ENCODE data around the gene TTC3.
"Not testable (repeated sequence)": the region's sequence is repeated elsewhere in the genome, so short reads cannot be mapped to it uniquely, and the experiment has no call there.

The TTC3 gene

GRCh38 chr21:37139154-37139553 is 66.1 kb downstream of the TTC3 start:
- no peak for DNase-seq (ENCODE audit: low read depth)
- no peak for TF ChIP-seq CTCF (conservative IDR thresholded peaks at IDR 0.05; ENCODE audit: low read depth, low read length)
- no peak overlapping the region for H3K4me3 ChIP-seq (ENCODE audit: low read length)

- peak; percentile 97 for DNase-seq (ENCODE audit: low read depth)
- no peak for TF ChIP-seq CTCF (conservative IDR thresholded peaks at IDR 0.05; ENCODE audit: low read depth, low read length)
- H3K4me3 ChIP-seq (ENCODE audit: low read length) = no peak overlapping the region
Measured at GRCh38 chr21:37139902-37140301, 66.8 kb downstream of the TTC3 start.

GRCh38 chr21:37143392-37143791 is 70.3 kb downstream of the TTC3 start:
- not testable (repeated sequence) for DNase-seq (ENCODE audit: low read depth); H3K4me3 ChIP-seq (ENCODE audit: low read length)

- DNase-seq (ENCODE audit: low read depth) = no peak
- no peak for TF ChIP-seq CTCF (conservative IDR thresholded peaks at IDR 0.05; ENCODE audit: low read depth, low read length)
- H3K4me3 ChIP-seq (ENCODE audit: low read length) = no peak overlapping the region
Measured at GRCh38 chr21:37145635-37146111, 72.6 kb downstream of the TTC3 start.

GRCh38 chr21:37146320-37147235 is 73.5 kb downstream of the TTC3 start:
- DNase-seq (ENCODE audit: low read depth) = no peak
- TF ChIP-seq CTCF (conservative IDR thresholded peaks at IDR 0.05; ENCODE audit: low read depth, low read length) = no peak

GRCh38 chr21:37149411-37149810 is 76.4 kb downstream of the TTC3 start:
- no peak for DNase-seq (ENCODE audit: low read depth)
- TF ChIP-seq CTCF (conservative IDR thresholded peaks at IDR 0.05; ENCODE audit: low read depth, low read length) = no peak

More at GRCh38 chr21:37146320-37147235, 73.5 kb downstream of the TTC3 start:
- no peak overlapping the region for H3K4me3 ChIP-seq (ENCODE audit: low read length)

GRCh38 chr21:37153196-37153934 is 80.3 kb downstream of the TTC3 start:
- H3K4me3 ChIP-seq (ENCODE audit: low read length) = no peak overlapping the region
- TF ChIP-seq CTCF (conservative IDR thresholded peaks at IDR 0.05; ENCODE audit: low read depth, low read length) = no peak
- DNase-seq (ENCODE audit: low read depth) = peak; percentile 46

More at GRCh38 chr21:37149411-37149810, 76.4 kb downstream of the TTC3 start:
- no peak overlapping the region for H3K4me3 ChIP-seq (ENCODE audit: low read length)
